Left cardiac atrium (tissue), 4 donors: Measurements from ENCODE around the gene PRPF6. TPM values are rescaled to one million over a fixed set of nuclear protein-coding genes. Genes with fewer than 3 reads are reported as not detected.

ENCODE experiments used
- ATAC-seq, 2 donors: fragments of 200-7000 bp; cut with Tn5 transposase; one replicate each; pipeline ENCODE4 v1.9.1; 2020; ENCODE audit warnings: mild to moderate bottlenecking in 2 of 2, moderate library complexity in 2 of 2
- DNase-seq: peaks from one replicate; pipeline ENCODE4 v3.0.0-alpha.2; 2020
- intact Hi-C, 2 donors: fragments of 100-400 bp; cut with DNase I; formaldehyde crosslinking; loops; one replicate each; pipeline versions ENCODE4 v1.14.1 to v1.15.1; 2022 to 2023
- total RNA-seq, 2 donors: library from RNA; stranded (reverse); fragmentation: NEBNext Ultra II Directional; extraction: Animal tissue kit (Norgen Biotek cat#: 25700); gene quantifications; one replicate each; pipeline ENCODE4 v1.2.1, GENCODE V29; 2021
- donor health status: DM: no; HTN: yes; CAD: no.
- donor health status: DM: no; HTN: yes; CAD: no; lungs with severe emphysema.
- donor health status: DM: yes; HTN: yes; CAD: no.
- donor health status: Dilated cardiomyopathy.

Gene PRPF6
- total RNA-seq, 2 donors from 2014 or later, result 38.8 to 43.9 TPM

GRCh38 chr20:64038224-64038564, 57.3 kb downstream of the PRPF6 start:
- intact Hi-C loops, result no loop called here
- ATAC-seq (peak in 1 of 2 donors; percentile 9), DNase-seq (no peak)

DNA sequence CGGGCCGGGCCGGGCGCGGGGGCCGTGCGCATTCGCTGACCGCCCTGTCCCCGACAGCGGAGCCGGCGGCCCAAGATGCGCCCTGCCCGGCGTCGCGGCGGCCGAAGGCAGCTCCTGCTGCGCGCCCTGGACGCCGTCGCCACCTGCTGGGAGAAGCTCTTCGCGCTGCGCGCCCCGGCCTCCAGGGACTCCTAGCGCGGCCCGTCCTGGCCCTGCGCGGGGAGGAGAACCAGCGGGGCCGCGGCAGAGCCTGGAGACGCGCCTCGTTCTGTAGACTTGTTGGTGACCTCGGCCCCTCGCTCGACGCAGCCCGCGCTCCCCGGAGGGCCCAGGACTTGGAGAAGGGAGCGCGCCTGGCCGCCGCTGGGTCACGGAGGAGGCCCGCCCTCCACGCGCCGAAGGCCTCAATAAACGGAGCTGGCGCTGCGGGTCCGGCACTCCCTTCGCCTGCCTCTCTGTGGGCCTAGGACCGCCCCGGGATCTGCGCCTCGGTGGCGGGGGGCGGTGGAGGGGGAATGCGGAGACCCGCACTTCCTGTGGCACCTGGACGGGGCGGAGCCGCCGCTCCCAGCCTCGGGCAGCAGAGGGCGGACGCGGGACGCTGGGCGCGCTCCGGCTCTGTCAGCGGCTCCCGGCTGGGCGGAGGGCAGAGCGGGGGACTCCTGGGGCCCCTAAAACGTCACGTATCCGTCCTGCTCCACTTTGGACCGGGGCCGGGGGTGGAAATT, 57.8 kb downstream of the PRPF6 start:
- ATAC-seq, result peak; percentile 85 to 86
- peak; percentile 89 for DNase-seq
- intact Hi-C loops, result no loop called here

DNA sequence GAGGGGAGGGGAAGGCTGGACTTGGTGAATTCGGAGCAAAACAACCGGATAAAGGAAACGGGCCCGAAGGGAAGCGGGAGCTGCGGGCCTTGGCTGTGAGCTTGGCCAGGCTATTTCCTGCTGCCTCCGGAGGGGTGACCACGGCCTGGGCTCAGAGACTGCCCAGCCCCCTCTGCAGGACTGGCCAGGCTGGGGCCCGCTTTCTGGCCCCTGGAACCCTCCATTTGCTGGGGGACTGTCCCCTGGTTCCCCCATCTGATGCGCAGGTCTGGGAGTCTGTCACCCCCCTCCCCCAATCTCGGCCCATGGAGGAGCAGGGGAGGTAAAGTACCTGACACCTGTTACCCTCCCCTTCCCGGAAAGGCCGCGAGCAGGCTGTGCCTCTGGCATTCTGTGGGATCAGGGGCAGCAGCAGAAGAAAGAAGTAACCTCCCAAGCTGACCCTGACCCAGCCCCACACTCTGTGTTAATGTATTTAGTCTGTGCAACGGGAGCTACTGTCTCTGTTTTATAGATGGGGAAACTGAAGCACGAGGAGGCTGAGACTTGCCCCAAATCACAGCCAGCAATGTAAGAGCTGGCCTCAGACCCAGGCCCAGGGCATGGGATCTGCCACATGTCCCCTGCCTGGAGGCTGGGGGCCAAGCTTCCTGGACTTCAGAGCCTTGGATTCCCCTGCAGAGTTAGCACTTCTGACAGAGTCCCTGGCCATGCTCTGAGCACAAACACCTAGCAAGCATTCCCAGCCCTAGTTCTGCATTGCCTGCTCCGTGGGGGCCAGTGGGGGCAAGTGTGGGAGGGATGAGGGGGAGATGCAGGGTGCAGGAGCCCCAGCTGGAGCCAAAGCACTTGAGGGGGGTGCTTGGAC, 58.6 kb downstream of the PRPF6 start:
- no peak for DNase-seq
- intact Hi-C loops, result loop anchor here in 1 of 2 donors (2.0 kb wide), 1 partner anchor 81 kb away; no protein-coding TSS in a partner anchor
- ATAC-seq, result peak in 1 of 2 donors; percentile 47

DNA sequence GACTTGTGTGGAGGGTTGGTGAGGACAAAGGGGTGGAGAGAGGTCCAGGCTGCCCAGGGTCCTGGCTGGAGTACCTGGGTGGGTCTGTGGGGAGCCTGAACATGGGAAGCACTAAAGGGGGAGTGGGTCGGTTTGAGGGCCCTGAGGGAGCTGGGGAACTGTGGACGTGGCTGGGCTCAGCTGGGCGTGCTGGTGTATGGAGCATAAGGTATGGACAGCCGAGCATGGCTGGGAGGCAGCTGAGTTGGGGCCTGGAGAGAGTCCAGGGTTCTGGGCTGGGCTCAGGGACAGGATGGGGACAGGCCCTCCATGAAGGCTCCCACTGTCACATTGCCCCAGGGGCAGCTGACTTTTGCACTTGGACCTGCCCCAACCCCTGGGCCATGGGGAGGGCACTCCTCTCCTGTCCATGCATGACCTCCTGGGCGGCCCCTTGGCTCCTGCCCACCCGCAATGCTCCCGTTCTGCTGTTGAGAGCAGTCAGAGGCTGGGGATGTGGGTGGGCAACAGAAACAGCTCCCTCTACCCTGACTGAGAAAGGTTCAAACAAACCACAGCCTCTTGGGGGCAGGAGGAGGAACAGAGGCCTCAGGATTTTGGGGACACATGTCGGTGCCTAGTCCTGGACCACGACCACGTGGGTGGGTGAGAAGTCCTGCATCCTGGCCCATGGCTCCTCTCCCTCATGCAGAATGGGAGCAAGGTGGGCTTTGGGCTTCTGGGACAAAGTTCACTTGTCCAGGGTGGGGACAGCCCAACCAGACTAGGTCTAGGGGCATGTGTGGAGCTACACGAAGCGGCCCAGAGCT, 59.5 kb downstream of the PRPF6 start:
- DNase-seq (no peak), ATAC-seq (no peak)
- intact Hi-C loops, result loop anchor here in 1 of 2 donors (2.0 kb wide), 1 partner anchor 80 kb away; no protein-coding TSS in a partner anchor

DNA sequence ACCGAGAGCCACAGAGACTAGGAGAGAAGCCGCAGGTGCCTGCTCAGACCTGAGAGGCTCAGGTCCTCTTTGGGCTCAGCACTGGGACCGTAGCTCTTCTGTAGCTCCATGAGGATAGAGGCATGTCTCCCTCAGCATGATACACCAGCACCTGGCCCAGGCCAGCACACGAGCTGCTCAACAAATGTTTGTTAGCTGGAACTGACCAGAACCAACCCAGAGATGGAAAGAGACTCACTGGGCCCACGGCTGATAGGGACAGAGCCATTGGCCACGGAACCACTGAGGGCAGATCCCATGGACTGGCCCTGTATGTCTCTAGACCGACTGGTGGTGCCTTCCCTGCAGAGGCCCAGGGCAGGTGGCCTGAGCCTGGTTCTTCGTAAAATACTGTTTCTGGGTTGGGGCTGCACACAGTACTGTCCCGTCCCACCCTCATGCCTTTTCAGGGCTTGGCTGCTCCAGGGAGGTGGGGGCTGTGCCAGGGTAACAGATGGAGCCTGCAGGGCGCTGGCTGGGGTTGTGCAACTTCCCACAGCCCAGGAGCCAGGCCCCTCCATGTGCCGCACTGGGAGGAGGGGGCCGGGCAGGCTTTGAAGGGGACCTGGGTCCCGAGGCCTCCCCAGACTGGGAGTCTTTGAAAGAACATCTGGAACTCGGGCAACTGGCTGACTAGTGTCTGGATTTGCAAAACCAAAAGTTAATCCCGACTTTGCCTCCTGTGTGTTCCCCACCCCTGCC, 60.3 kb downstream of the PRPF6 start:
- intact Hi-C loops, result loop anchor here in 1 of 2 donors (2.0 kb wide), 1 partner anchor 80 kb away; no protein-coding TSS in a partner anchor
- DNase-seq, result no peak
- ATAC-seq, result no peak

GRCh38 chr20:64041781-64042053, 60.8 kb downstream of the PRPF6 start:
- intact Hi-C loops, result loop anchor here in 1 of 2 donors (2.0 kb wide), 1 partner anchor 79 kb away; no protein-coding TSS in a partner anchor
- ATAC-seq, result no peak
- DNase-seq, result no peak

- intact Hi-C loops, result no loop called here
- no peak for ATAC-seq
- DNase-seq, result no peak
Observed at GRCh38 chr20:64042054-64042781, 61.3 kb downstream of the PRPF6 start.

DNA sequence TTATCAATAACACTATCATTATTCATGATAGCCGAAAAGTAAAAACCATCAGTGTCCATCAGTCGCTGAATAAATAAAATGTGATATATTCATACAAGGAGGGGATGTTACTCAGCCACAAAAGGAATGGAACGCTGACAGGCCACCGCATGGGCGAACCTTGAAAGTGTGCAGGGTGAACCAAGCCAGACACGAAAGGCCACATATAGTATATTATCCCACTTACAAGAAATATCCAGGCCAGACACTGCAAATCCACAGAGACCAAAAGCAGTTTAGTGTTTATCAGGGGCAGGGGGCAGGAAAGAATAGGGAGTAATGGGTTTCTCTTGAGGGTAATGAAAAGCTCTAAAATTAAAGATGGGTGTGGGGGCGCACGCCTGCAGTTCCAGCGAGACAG, 62.8 kb downstream of the PRPF6 start:
- no peak for ATAC-seq
- no peak for DNase-seq
- intact Hi-C loops, result no loop called here

GRCh38 chr20:64044484-64045247, 63.7 kb downstream of the PRPF6 start:
- peak; percentile 73 for DNase-seq
- ATAC-seq, result peak; percentile 45 to 62
- intact Hi-C loops, result no loop called here

DNA sequence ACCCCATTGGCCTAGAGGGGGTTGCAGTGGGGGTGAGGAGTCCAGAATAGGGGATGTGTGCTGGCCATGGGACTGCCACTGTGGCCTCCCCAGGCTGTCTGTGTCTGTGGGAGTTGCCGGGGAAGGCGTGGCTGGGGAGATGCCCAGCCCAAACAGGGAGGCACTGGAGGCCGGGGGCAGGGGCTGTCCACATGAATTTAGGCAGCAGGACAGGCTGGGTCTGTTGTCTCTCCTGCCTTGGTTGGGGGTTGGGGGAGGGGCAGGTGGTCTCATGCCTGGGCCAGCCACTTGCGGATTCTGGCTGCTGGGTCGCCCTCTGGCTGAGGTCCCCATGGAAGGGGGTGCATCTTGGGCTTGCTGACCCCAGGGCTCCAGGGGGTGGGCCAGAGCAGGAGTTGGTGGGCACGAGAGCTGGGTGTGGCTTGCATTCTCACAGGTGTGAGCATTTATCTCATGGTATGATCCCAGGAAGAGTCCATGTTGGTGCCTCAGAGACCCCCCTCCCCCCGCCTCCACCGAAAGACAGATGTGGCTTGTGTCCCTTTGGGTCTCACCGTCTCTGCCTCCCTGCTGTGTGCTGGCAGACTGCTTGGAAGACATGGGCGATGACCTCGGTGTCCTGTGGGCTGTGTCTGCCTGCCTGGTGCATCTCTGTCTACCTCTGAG, 64.5 kb downstream of the PRPF6 start:
- ATAC-seq (peak in 1 of 2 donors; percentile 26), DNase-seq (peak; percentile 67)
- intact Hi-C loops, result no loop called here

DNA sequence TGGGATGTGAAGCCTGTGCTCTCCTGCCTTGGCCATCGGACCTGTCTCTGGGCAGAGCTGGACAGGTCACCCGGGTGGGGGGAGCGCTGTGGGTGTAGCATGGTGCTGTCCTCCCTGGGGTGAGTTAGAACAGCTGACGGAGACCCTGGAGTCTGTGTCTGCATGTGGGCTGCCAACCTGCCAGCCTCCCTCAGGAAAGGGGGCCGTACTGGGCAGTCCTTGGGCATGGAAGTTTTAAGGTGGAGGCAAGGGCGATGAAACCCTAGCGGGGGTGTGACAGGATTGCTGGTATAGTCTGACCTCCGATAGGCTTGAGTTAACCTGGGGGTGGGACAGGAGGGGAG, 66.1 kb downstream of the PRPF6 start:
- DNase-seq (no peak), ATAC-seq (no peak)
- intact Hi-C loops, result no loop called here

GRCh38 chr20:64047968-64048401, 67.1 kb downstream of the PRPF6 start:
- no peak for DNase-seq
- ATAC-seq, result no peak
- intact Hi-C loops, result no loop called here

DNA sequence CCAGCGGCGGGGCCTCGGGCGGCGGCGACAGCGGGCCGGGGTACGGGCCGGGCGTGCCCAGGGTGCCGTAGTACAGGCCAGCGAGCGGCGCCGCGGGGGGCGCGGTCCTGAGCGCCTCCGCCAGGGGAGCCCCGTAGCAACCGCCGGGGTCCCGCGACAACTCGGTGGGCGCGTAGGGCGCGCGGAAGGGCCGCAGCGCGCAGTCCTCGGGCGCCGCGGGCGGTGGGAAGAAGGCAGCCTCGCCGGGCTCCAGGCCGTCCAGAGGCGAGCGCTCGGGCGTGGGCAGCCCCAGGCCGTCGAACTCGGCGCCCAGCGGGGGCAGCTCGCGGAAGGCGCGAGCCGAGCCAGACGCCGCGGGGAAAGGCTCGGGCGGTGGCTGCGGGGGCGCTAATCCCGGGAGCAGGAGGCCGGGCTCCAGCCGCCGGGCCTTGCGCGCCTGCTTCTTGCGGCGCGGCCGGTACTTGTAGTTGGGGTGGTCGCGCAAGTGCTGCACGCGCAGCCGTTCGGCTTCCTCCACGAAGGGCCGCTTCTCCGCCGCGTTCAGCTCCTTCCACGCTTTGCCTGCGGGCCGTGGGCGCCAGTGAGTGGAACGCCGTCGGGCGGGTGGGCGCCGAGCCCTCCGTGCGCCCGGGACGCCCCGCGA, 67.6 kb downstream of the PRPF6 start:
- DNase-seq (no peak), ATAC-seq (no peak)
- intact Hi-C loops, result no loop called here

GRCh38 chr20:64049060-64049877, 68.3 kb downstream of the PRPF6 start, which contains the start of gene SOX18:
Gene SOX18, minus strand, starts transcription at chr20:64049639. Its CDS starts 123 bp downstream, at chr20:64049516.
- intact Hi-C loops, result no loop called here
- DNase-seq (peak; percentile 71), ATAC-seq (peak; percentile 13 to 22)

- intact Hi-C loops, result no loop called here
- DNase-seq, result no peak
Observed at GRCh38 chr20:64049878-64050260, 68.9 kb downstream of the PRPF6 start.

More at GRCh38 chr20:64049878-64050260, 68.9 kb downstream of the PRPF6 start:
- peak in 1 of 2 donors; percentile 4 for ATAC-seq
